ENCODE measurements around the gene CCR3. TPM values are rescaled to one million over a fixed set of nuclear protein-coding genes. Genes with fewer than 3 reads are reported as not detected.

The CCR3 gene
- total RNA-seq, 1 donor from 2014 or later, result not detected

GRCh38 chr3:46304739-46305138 lies 62.5 kb downstream of the CCR3 start:
- Mint-ChIP-seq H3K4me1 (ENCODE audit: low read depth) (no peaks in the 10 kb centered on the region), H3K27ac (ENCODE audit: unreplicated experiment) (no peak overlapping the region), H3K36me3 (ENCODE audit: low read depth) (peaks cover 2% of the 10 kb centered on the region), H3K27me3 (ENCODE audit: low read depth) (peaks cover 49% of the 10 kb centered on the region), H3K4me3 (ENCODE audit: unreplicated experiment) (no peak overlapping the region), H3K9me3 (ENCODE audit: low read depth) (peaks cover 3% of the 10 kb centered on the region)
- no peak for TF ChIP-seq CTCF (IDR thresholded peaks at IDR 0.05)
- DNase-seq (ENCODE audit: low spot score), result no peak

DNA sequence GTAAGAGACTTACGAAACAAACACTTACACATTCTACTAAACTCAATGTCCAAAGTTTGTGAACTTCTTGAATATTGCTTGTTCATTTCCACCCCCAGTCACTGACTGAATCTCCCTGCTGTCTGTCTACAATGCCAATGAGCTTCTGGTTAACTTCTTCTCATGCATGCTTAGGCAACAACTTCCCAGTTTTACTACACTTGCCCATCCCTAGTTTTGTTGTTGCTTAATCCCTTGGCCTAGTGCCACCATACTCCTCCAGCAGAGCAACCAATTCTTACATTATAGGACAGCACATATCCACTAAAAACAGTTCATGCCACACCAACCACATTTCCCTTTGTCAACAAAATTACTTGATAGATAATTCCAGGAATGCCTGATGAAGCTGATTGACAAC lies 70.7 kb downstream of the CCR3 start:
- Mint-ChIP-seq H3K4me1 (ENCODE audit: low read depth) (no peaks in the 10 kb centered on the region), H3K27me3 (ENCODE audit: low read depth) (peaks cover 35% of the 10 kb centered on the region)
- no peak for DNase-seq (ENCODE audit: low spot score)

DNA sequence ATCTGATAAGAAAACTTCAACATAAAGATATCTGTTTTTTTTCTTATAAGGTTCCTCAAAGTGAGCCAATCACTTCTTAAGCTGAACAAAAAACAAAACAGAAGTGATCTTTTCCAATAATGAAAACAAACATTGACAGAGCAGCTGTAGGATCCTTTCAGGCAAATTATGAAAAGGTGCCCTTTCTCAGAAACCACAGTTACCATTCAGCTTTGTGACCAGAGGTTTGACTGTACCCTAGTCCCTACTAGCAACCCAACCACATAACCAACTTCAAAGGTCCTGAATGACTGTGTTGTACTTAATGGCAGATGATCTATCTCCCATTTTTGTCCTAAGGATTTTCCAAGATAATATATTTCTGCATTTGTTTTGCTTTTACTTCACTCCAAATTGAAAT lies 72.3 kb downstream of the CCR3 start:
- no peaks in the 10 kb centered on the region for H3K4me1 Mint-ChIP-seq (ENCODE audit: low read depth)
- H3K36me3 Mint-ChIP-seq (ENCODE audit: low read depth), result no peaks in the 10 kb centered on the region
- TF ChIP-seq CTCF (IDR thresholded peaks at IDR 0.05), result no peak
- H3K27me3 Mint-ChIP-seq (ENCODE audit: low read depth), result peaks cover 23% of the 10 kb centered on the region
- no peak for DNase-seq (ENCODE audit: low spot score)
- H3K9me3 Mint-ChIP-seq (ENCODE audit: low read depth), result peaks cover 4% of the 10 kb centered on the region
- H3K4me3 Mint-ChIP-seq (ENCODE audit: unreplicated experiment), result no peak overlapping the region
- H3K27ac Mint-ChIP-seq (ENCODE audit: unreplicated experiment), result no peak overlapping the region

More for the DNA sequence above, 70.7 kb downstream of the CCR3 start:
- H3K36me3 Mint-ChIP-seq (ENCODE audit: low read depth), result peaks cover 2% of the 10 kb centered on the region
- no peak overlapping the region for H3K27ac Mint-ChIP-seq (ENCODE audit: unreplicated experiment)
- peaks cover 7% of the 10 kb centered on the region for H3K9me3 Mint-ChIP-seq (ENCODE audit: low read depth)
- no peak overlapping the region for H3K4me3 Mint-ChIP-seq (ENCODE audit: unreplicated experiment)
- TF ChIP-seq CTCF (IDR thresholded peaks at IDR 0.05), result no peak

DNA sequence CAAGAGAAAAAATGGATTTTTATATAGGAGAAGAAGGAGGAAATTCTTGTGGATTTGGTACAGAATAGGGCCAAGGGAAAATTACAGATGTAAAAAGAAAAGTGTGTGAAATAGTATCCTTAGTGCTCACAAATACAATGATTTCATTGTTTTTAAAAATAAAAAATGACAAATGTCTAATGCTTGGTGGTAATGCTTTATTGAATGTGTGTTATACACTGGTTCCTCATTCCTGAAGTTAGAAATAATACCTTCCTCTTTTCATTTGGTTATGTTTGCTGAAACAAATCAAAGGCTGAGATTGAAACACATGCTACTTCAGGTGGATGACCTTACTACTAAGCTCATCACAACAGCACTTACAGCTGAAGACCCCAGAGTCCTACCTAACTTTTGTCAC lies 73.9 kb downstream of the CCR3 start:
- Mint-ChIP-seq H3K9me3 (ENCODE audit: low read depth) (peaks cover 4% of the 10 kb centered on the region), H3K27me3 (ENCODE audit: low read depth) (peaks cover 24% of the 10 kb centered on the region), H3K27ac (ENCODE audit: unreplicated experiment) (no peak overlapping the region), H3K36me3 (ENCODE audit: low read depth) (no peaks in the 10 kb centered on the region), H3K4me3 (ENCODE audit: unreplicated experiment) (no peak overlapping the region), H3K4me1 (ENCODE audit: low read depth) (no peaks in the 10 kb centered on the region)
- TF ChIP-seq CTCF (IDR thresholded peaks at IDR 0.05), result no peak
- DNase-seq (ENCODE audit: low spot score), result no peak

Other genes with a start within 250 kb of the CCR3 start
- 28.1 to 32.3 TPM (median 31.6 TPM) in 3 replicates for gene FYCO1, start 246.6 kb upstream of the CCR3 start, total RNA-seq
- gene XCR1, start 215.0 kb upstream of the CCR3 start, total RNA-seq, result not detected in 3 replicates
- gene CCR1, start 34.1 kb upstream of the CCR3 start, total RNA-seq, result not detected in 3 replicates
- gene CCR2, start 111.7 kb downstream of the CCR3 start, total RNA-seq, result not detected in 3 replicates
- gene CCR5, start 128.5 kb downstream of the CCR3 start, total RNA-seq, result not detected in 3 replicates
- gene CCRL2, start 164.8 kb downstream of the CCR3 start, total RNA-seq, result not detected in 3 replicates
- gene LTF, start 222.4 kb downstream of the CCR3 start, total RNA-seq, result not detected in 3 replicates

Data from chondrocyte (in vitro differentiated cells).